HG03135 (cell line): ENCODE data around the gene DHTKD1.
"Not testable (repeated sequence)": the region's sequence is repeated elsewhere in the genome, so short reads cannot be mapped to it uniquely, and the experiment has no call there.

Source experiments
- ATAC-seq: cut with Tn5 transposase; IDR thresholded peaks from one replicate; pipeline ENCODE4 v1.9.1; 2021; ENCODE audit warnings: mild to moderate bottlenecking, moderate library complexity; ENCODE audit not compliant: unreplicated experiment

DHTKD1 gene

DNA sequence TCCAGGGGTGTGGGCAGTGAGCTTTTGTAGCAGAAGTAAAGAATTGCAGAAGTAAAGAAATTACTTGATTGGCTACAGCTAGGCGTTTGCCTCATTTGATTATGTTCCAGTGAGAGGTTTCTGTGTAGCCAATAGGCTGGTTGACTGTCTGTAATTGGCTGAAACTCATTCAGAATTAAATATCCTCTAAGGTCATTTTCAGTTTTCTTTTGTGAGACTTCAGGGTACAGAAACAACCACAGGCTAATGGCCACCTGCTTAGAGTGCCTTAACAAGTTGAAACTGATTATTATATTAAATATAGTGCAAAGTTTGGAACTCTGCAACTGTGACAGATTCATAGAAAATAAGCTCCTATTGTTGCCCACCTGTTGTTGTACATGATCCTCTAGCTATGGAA lies 71.3 kb downstream of the DHTKD1 start:
- no peak for ATAC-seq

DNA sequence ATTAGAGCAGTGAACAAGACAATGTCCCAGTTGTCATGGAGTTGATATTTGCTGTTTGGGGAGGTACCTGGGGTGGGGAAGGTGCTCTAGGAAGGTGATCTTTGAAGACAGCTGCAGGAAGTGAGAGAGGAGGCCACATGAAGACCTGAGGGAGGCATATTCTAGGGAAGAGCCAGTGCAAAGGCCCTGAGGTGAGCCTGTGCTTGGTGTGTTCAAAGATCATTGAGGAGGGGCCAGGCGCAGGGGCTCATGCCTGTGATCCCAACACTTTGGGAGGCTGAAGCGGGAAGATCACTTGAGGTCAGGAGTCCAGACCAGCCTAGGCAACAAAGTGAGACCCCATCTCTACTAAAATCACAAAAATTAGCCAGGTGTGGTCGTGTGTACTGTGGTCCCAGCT lies 75.8 kb downstream of the DHTKD1 start:
- ATAC-seq, result no peak

DNA sequence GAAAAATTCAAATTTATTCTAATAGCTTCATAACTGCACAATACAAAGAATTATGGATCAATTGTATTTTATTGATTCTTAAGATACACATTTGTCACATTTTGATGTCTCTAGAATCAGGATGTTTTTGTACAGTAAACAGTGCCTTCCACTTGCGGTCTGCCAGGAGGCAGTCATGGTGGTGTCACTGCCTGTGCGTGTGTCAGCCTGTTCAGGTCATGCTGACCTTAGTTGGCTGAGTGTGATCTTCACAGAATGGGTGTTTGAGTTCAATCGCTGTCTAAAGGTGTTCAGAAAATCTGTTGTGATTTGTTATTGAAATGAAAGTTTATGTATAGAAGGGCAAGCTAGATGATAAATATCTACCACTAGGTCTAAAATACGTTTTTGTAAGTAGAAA lies 81.4 kb downstream of the DHTKD1 start:
- no peak for ATAC-seq

DNA sequence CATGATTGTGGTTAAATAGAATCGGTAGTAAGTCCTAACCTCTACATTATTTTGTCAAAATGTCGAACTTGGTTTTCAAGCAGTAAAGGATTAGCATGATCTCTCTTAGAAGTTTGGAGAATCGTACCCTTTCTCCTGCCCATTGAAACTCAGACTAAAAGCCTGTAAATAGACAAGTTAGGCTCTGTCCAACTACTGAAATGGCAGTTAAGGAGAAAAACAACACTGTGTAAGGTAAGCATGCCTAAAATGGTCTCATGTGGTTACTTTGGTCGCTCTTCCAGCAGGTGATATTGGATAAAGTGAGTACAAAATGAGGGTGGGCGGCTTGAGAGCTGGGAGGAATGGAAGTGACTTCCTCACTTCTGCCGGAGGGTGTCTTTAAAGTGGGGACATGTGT lies 85.8 kb downstream of the DHTKD1 start:
- ATAC-seq, result no peak

DNA sequence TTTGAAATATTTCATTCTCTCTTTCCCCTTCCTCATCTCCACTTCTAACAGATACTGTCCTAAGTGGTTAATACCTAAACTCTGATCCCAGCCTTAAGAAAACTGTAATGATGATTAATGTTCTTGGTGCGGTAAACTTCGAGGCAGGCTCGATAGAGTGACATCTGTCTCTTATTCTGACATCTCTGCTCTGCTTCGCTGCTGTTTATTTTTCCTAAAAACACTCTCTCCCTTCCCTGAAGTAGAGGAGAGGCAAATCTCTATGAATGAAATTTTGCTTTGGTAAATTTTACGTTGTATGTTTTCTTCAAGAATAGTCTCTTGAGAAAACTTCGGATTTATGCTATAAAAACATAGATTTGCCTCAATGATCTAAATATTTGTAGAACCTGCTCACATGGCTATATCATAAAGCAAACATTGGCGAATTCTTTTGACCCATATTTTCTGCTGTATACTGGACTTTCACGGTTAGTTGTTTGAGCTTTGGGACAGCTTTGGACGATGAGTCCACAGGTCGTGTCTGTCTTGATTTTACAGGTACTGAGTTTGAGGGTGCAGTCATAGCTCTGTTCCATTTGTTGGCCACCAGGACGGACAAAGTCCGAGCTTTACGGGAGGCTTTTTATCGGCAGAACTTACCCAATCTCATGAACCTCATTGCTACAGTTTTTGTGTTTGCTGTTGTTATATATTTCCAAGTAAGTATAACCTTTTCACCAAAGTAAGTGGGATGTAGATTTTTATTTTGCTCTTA lies 87.8 kb downstream of the DHTKD1 start:
- ATAC-seq, result no peak

DNA sequence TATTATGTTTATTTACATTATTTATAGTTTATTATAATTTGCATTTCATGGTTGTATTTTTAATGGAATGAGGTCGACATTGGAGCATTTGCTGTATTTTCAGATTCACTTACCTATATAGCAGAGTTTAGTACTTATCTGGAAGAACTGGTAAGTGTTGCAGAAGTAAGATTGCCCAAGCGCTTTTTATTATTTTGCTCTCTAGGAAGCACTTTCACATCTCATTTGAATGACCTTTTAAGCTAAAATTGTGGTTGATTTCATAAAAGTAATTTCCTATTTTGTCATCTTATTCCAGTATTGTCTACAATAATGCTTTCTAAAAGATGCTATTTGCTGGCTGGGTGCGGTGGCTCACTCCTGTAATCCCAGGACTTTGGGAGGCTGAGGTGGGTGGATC lies 89.4 kb downstream of the DHTKD1 start:
- ATAC-seq, result no peak

DNA sequence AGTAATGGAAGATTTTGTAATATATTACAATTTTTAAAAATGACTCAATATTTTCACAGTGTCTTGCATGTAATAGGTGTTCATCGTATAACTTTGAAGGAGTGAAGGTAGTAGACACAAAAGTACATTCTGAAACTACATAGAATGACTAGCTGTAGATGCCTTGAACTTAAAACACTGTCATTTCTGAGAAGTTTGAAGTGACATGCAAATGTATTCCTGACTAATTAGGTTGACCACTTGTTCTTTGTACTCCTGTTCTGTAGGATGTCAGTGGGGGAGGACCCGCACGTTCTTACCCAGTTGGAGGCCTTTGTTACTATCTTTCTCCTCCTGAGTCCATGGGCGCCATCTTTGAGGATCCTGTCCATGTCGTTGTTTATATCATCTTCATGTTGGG lies 91.9 kb downstream of the DHTKD1 start:
- no peak for ATAC-seq

DNA sequence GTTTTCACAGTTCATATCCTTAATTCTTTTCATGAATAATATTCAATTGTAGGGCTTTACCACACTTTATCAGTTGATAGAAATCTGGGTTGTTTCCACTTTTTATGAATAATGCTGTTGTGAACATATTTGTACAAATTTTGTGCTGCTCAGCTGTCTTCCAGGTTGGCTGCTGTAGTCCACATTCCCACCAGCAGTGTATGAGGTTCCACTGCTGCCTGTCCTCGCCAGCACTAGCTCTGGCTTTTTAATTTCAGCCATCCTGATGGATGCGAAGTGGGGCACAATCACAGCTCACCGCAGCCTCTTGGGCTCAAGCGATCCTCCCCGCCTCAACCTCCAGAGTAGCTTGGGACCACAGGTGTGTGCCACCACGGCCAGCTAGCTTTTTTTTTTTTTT lies 94.2 kb downstream of the DHTKD1 start:
- ATAC-seq, result no peak

DNA sequence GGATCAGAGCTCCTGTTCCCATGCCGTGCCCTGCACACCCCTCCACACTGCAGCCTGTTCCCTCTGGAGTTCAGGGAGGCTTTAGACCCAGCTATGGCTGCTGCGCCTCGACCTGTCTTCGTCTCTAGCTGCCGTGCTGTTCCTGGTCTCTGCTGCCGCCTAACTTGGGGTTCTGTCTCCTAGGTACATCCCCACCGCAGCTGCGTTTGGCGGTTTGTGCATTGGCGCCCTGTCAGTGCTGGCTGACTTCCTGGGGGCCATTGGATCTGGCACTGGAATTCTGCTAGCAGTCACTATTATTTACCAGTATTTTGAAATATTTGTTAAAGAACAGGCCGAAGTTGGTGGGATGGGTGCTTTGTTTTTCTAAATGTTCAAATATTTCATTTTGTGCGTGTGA lies 95.3 kb downstream of the DHTKD1 start:
- ATAC-seq, result no peak

DNA sequence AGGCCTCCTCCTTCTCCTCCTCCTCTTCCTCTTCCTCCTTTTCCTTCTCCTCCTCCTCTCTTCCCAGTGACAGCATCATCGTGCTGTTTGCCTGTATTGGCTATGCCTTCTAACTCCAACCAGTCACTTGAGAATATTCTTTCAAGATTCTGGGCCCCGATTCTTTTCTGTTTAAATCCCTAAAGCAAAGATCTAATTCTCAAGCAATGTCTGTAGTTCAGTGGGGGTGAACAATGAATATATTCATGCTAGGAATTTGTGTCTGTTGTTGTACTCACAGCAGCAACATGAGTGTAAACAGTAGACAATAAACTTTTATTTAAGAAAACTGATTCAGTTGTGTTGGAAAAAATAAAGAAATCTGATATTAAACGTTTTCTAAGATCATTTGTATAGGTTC lies 96.3 kb downstream of the DHTKD1 start:
- ATAC-seq, result no peak

DNA sequence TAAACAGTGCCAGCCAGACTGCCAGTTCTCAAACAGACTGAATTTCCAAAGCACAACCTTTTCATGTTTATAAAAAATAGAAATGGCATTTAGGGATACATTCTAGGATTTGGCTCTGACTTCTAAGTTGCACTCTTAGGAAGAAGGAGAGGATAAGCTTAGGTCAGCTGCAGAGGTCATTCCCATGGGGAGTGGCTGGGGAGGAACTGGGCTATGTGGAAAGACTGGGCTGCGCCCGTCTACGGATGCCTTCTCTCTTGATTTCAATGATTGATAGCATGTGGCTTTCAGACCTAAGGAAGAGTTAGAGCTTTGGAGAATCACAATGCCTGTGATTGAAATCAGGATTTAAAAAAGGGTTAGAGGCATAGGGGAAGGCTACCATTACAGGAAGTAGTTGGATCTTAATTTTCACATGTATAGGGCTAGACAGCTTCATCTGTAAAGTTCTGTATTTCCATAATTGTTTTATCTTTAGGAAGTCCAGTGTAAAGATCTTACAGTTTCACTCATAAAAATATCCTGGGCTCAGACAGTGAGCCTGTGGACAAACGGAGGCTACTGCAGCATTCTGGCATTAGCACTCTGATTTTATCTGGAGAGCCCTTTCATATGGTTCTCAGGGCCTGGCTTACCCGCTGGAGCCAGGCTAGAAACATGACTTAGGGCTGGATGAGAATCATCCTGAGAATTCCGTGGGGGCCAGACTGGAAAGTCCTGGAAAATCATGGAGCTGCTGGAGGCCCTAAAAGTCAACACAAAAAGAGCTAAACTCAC lies 97.4 kb downstream of the DHTKD1 start:
- no peak for ATAC-seq

DNA sequence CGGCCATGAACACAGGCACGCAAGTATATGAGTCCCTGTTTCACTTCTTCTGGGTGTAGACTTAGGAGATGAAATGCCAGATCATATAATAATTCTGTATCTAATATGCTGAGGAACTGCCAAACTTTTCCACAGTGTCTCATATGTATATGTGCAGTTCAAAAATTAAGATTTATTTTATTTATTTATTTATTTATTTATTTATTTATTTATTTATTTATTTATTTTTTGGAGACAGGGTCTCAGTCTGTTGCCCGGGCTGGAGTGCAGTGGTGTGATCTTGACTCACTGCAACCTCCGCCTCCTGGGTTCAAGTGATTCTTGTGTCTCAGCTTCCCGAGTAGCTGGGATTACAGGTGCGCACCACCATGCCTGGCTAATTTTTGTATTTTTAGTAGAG lies 102.8 kb downstream of the DHTKD1 start:
- not testable (repeated sequence) for ATAC-seq
